HS-5 (cell line): Measurements from ENCODE around the gene ALDH3A1.

Source experiments
- DNase-seq: peaks from one replicate; pipeline ENCODE4 v3.0.0-alpha.2; 2012; ENCODE audit warnings: low read depth

ALDH3A1 gene

GRCh38 chr17:19741832-19742457 lies 6.2 kb downstream of the ALDH3A1 start:
- DNase-seq: no peak

- no peak for DNase-seq
These were observed 7.2 kb downstream of the ALDH3A1 start for GRCh38 chr17:19740933-19741332.

DNA sequence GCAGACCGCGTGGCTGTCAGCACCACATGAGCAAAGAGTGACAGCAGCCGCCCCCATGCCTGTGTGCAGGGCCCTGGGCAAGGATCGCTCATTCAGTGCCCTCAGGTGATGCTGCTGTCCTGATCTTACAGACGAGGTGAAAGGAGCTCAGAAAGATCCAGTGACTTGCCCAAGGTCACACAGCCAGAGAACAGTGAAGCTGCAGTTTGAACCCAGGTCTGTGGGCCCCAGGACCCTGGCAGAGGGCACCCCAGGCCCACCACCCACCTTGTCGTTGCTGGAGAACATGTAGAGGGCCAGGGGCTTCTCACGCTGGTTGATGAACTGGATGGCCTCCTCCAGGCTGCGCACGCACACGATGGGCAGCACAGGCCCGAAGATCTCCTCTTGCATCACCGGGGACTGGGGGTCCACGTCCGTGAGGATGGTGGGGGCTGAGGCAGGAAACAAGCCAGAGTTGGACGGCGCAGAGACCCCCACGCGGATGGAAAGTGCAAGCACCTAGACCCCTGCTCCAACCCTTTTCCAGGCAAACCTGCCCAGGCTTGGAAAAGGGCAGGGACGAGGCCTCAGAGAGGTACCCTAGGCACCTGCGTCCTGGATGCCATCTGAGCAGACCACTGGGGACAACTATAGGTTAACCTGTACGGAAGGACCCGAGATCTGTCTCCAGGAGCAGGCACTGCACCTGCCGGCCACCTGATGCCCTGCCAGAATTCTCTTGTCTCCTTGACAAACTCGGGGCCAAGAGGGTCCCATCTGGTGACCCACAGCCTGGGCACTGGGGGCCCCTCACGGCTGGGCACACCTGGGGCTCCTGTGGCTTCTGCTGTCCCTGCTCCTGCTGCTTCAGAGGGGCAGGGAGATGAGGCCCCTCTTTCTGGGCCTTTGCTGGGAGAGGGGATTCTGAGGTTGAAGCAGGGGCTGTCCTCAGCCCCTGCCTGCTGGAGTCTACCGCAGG lies 8.6 kb downstream of the ALDH3A1 start:
- DNase-seq: no peak

GRCh38 chr17:19738757-19739156 lies 9.3 kb downstream of the ALDH3A1 start:
- no peak for DNase-seq

- DNase-seq: no peak
These were observed 10.0 kb downstream of the ALDH3A1 start for GRCh38 chr17:19738073-19738449.

GRCh38 chr17:19737305-19738072 lies 10.6 kb downstream of the ALDH3A1 start:
- DNase-seq: no peak

GRCh38 chr17:19736071-19736470 lies 12.0 kb downstream of the ALDH3A1 start:
- DNase-seq: no peak

GRCh38 chr17:19733953-19734526 lies 14.1 kb downstream of the ALDH3A1 start:
- no peak for DNase-seq

GRCh38 chr17:19731626-19732025 lies 16.5 kb downstream of the ALDH3A1 start:
- DNase-seq: no peak

GRCh38 chr17:19730843-19731242 lies 17.3 kb downstream of the ALDH3A1 start:
- DNase-seq: no peak

DNA sequence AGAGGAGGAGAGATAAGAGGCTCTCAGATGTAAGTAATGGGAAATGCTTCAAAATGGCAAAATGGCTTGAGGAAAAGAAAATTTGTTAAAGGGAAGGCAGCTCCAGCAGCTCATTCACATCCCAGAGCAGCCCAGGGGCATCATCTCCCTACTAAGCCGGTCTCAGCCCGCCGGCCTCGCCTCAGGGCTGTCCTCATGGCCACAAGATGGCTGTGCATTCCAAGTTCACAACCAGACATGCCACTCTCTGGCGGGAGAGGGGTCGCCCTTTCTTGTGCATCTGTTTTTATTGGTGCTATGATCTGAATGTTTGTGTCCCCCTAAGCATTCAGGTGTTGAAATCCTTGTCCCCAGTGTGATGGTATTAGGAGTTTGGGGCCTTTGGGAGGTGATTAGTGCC lies 18.2 kb downstream of the ALDH3A1 start:
- DNase-seq: no peak

- no peak for DNase-seq
These were observed 20.0 kb downstream of the ALDH3A1 start for GRCh38 chr17:19728084-19728495.

DNA sequence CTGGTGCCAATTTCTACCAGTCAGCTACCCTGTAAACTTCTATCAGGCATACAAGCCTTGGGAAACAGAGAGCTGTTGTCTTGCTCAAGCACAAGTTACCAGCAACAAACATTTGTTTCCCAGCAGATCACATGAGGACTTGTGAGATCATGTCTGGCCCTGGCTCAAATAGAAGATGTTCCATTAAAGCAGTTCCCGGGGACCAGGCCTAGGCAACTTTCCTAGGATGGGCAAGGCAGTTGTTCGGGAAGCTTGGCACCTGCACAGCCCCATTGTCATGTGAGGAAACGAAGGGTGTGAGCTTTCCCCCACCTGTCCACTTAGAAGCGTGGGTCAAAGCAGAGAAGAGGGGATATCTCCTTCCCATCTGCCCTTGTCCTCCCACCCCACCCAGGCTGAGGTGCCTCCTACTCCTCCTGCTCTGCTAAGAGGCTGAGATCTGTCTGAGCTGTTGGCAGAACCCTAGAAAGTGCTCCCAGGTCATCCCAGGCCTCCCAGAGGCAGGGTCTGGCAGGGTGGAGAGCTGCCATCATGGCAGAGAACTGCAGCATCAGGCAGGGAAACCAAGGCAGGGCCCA lies 20.5 kb downstream of the ALDH3A1 start:
- no peak for DNase-seq

GRCh38 chr17:19726631-19727376 lies 21.3 kb downstream of the ALDH3A1 start:
- no peak for DNase-seq

DNA sequence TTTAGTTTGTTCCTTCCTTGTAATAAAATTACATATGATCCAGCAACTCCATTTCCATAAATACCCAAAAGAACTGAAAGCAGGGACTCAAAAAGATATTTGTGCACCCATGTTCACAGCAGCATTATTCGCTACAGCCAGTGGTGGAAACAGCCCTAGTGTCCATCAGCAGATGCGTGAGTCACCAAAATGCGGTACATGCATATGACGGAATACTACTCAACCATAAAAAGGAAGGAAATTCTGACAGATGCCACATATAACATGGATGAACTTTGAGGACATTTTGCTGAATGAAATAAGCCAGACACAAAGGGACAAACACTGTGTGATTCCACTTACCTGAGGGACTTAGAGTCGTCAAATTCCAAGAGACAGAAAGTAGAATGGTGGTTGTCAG lies 22.6 kb downstream of the ALDH3A1 start:
- DNase-seq: no peak

DNA sequence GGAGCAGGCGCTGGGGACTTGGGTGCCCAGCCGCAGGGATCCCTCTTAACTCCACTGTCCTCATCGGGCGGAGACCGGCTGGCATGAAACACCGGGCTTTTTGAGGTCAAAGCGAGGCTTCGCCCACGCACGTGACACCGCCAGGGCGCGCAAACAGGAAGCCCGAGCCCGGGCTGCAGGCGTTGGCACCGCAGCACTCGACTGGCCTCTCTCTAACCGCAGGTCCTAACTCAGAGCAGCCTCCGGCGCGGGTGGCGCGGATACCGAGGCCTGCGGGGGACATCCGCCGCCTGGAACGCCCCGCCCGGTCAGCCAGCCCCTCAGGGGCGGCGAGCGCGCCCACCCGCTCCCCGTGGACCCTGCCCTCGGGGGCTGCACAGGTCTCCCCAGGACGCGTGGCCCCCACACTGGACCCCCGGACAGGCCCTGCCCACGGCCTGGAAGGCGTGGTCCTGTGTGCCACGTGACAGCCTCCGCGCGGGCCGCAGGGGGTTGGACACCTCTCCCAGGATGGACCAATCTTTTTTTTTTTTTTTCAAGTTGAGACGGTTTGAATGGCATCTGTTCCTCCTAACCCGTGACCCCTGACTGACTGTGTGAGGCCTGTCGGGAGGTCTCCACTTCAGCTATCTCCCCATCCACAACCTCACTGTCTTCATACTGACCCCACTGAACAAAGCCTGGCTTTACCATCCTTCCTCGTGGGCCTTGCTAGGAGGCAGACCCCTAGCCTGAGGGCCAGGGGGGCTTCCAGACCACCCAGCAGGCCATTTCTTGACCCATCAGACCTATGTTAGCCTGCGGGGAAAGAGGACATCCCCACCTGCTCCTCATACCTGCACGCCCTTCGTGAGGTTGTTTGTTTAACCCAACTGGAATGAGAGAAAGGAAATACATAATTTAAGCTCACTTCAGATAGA lies 23.3 kb downstream of the ALDH3A1 start:
- DNase-seq: no peak

- DNase-seq: no peak
These were observed 24.1 kb downstream of the ALDH3A1 start for GRCh38 chr17:19723964-19724363.

- no peak for DNase-seq
These were observed 27.3 kb downstream of the ALDH3A1 start for GRCh38 chr17:19720631-19721426.

- no peak for DNase-seq
These were observed 28.0 kb downstream of the ALDH3A1 start for GRCh38 chr17:19720210-19720475.
